Measurements from ENCODE around the gene LRMDA. TPM values are rescaled to one million over a fixed set of nuclear protein-coding genes. Genes with fewer than 3 reads are reported as not detected.

The LRMDA gene
- total RNA-seq, 4 donors from 2014 or later: 1.5 to 15.7 (median 4.6) TPM

- intact Hi-C loops (cut with DNase I; ENCODE audit: low total_unique reads): no loop called here
- DNase-seq: no peak
- H3K27me3 ChIP-seq: no peaks in the 10 kb centered on the region
- H3K27ac ChIP-seq: no peak overlapping the region
- no peaks in the 10 kb centered on the region for H3K9me3 ChIP-seq
- no peaks in the 10 kb centered on the region for H3K36me3 ChIP-seq
- TF ChIP-seq, protein P1, sequence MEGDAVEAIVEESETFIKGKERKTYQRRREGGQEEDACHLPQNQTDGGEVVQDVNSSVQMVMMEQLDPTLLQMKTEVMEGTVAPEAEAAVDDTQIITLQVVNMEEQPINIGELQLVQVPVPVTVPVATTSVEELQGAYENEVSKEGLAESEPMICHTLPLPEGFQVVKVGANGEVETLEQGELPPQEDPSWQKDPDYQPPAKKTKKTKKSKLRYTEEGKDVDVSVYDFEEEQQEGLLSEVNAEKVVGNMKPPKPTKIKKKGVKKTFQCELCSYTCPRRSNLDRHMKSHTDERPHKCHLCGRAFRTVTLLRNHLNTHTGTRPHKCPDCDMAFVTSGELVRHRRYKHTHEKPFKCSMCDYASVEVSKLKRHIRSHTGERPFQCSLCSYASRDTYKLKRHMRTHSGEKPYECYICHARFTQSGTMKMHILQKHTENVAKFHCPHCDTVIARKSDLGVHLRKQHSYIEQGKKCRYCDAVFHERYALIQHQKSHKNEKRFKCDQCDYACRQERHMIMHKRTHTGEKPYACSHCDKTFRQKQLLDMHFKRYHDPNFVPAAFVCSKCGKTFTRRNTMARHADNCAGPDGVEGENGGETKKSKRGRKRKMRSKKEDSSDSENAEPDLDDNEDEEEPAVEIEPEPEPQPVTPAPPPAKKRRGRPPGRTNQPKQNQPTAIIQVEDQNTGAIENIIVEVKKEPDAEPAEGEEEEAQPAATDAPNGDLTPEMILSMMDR (IDR thresholded peaks at IDR 0.05): no peak
- TF ChIP-seq POLR2A (IDR thresholded peaks at IDR 0.05): no peak
- no peaks in the 10 kb centered on the region for H3K4me1 ChIP-seq
- no peak overlapping the region for H3K4me3 ChIP-seq
Observed at GRCh38 chr10:75956624-75957023, 525.2 kb downstream of the LRMDA start.

DNA sequence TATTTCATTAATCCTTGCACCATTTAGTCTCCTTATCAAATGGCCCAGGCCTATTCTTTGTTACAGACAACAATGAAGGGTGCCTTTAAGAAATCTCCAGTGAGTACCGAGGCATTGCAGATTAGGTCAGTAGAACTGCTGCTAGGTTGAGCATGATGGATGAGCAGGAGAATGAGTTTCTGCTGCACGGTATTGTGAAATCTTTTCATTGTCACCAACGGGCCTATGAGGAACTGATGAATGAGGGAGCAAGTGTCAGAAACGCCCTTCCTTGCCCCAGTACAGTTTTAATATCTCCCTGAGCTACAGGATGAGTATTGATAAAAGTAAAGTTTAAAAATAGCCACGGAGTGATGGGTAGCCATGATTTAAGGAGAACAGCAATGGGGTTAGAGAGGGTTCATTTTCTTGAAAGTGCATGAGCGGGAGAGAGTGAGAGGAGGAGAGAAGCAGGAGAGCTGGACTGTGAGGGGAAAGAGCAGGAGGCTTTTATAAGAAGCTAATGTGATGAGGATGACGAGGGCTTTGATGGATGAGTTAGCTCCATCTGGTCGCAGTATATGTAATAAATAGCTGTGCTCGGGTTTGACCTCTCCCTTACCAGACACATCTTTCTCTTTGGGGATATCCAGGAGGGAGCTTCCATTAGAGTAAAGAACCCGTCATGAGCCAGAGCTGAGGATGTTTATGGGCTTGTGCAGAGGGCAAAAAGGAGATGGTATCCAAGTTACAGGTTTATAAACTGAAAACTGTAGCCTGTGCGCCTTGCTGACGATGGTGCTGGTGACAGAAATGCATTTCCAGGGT lies 526.1 kb downstream of the LRMDA start:
- H3K4me3 ChIP-seq: no peak overlapping the region
- no peaks in the 10 kb centered on the region for H3K36me3 ChIP-seq
- no peak for DNase-seq
- intact Hi-C loops (cut with DNase I; ENCODE audit: low total_unique reads): no loop called here
- TF ChIP-seq POLR2A (IDR thresholded peaks at IDR 0.05): no peak
- TF ChIP-seq, protein P1 (IDR thresholded peaks at IDR 0.05): no peak
- no peaks in the 10 kb centered on the region for H3K4me1 ChIP-seq
- no peaks in the 10 kb centered on the region for H3K9me3 ChIP-seq
- no peaks in the 10 kb centered on the region for H3K27me3 ChIP-seq
- H3K27ac ChIP-seq: no peak overlapping the region

DNA sequence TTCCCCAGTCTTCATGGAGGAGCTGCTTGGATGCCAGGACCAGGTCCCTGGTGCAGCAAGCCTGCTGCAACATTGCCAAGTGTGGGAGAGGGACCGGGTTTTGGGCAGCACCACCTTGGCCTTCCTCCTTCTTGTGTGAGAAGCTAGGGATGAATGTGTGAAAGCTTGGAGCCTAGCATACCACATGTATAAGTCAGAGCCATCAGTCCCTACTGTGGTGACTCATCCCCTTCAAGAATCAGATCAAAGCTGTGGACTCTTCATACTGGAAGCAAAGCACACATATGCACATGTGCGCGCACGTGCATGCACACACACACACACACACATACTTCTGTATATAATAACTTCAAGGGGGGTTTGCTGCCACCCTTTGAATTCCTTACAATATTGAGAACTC lies 527.8 kb downstream of the LRMDA start:
- intact Hi-C loops (cut with DNase I; ENCODE audit: low total_unique reads): no loop called here
- H3K27ac ChIP-seq: no peak overlapping the region
- TF ChIP-seq POLR2A (IDR thresholded peaks at IDR 0.05): no peak
- TF ChIP-seq, protein P1 (IDR thresholded peaks at IDR 0.05): no peak
- no peaks in the 10 kb centered on the region for H3K9me3 ChIP-seq
- no peaks in the 10 kb centered on the region for H3K36me3 ChIP-seq
- H3K4me3 ChIP-seq: no peak overlapping the region
- no peak for DNase-seq
- no peaks in the 10 kb centered on the region for H3K4me1 ChIP-seq
- H3K27me3 ChIP-seq: no peaks in the 10 kb centered on the region

DNA sequence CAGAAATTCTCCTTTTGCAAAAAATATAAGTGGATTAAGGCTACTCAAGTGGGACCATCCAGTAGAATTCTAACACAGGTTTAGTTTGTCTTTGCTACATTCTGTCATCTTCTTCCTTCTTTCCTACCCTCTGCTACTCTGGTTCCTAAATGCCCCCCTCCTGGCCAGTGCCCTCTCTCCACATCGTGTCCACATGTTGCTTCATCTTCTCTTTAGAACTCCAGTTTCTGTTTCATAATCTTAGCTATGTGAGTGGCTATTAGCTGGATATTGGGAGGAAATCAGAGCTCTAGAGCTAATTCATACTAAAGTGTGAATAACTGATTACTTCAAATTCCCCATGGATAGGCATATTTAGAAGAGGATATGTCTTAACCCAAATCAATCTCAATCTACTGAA lies 528.5 kb downstream of the LRMDA start:
- Histone ChIP-seq H3K4me1 (no peaks in the 10 kb centered on the region), H3K4me3 (no peak overlapping the region), H3K27me3 (no peaks in the 10 kb centered on the region), H3K9me3 (no peaks in the 10 kb centered on the region), H3K36me3 (no peaks in the 10 kb centered on the region), H3K27ac (no peak overlapping the region)
- DNase-seq: no peak
- intact Hi-C loops (cut with DNase I; ENCODE audit: low total_unique reads): no loop called here
- no peak for TF ChIP-seq POLR2A (IDR thresholded peaks at IDR 0.05)
- TF ChIP-seq, protein P1 (IDR thresholded peaks at IDR 0.05): no peak

- DNase-seq: no peak
- Histone ChIP-seq H3K9me3 (no peaks in the 10 kb centered on the region), H3K27me3 (no peaks in the 10 kb centered on the region), H3K36me3 (no peaks in the 10 kb centered on the region), H3K4me1 (no peaks in the 10 kb centered on the region), H3K4me3 (no peak overlapping the region), H3K27ac (no peak overlapping the region)
- TF ChIP-seq, protein P1 (IDR thresholded peaks at IDR 0.05): no peak
- no peak for TF ChIP-seq POLR2A (IDR thresholded peaks at IDR 0.05)
- intact Hi-C loops (cut with DNase I; ENCODE audit: low total_unique reads): no loop called here
Observed at GRCh38 chr10:75962395-75963061, 531.1 kb downstream of the LRMDA start.
